Hematopoietic multipotent progenitor cell treated with erythropoietin and hydrocortisone succinate and interleukin-3 and kit ligand, for 17 days (in vitro differentiated cells): Measurements from ENCODE around the gene TLR4.

Experiments
- DNase-seq: peaks from one replicate; pipeline ENCODE4 v3.0.0-alpha.2; 2015; ENCODE audit warnings: low spot score

The TLR4 gene

DNA sequence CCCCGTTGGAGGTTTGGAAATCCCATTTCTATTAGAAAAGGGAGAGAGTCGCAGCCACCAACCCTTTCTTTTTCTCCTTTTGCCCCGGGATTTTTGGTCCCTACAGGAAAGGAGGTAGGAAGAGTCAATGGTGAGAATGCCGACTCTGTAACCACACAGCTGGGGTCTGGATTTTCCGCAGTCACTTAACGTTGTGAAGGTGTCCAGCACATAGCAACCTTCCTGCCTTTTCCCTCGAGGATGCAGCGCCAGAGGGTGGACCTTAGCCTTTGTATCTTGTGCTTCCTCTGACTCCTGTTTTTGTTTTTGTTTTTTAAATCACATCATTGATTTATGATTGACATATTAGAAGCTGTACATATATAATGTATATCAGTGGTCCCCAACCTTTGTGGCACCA is 41.4 kb downstream of the TLR4 start:
- no peak for DNase-seq

GRCh38 chr9:117746263-117746662 is 42.1 kb downstream of the TLR4 start:
- no peak for DNase-seq

- no peak for DNase-seq
Measured at GRCh38 chr9:117747386-117747970, 43.3 kb downstream of the TLR4 start.

DNA sequence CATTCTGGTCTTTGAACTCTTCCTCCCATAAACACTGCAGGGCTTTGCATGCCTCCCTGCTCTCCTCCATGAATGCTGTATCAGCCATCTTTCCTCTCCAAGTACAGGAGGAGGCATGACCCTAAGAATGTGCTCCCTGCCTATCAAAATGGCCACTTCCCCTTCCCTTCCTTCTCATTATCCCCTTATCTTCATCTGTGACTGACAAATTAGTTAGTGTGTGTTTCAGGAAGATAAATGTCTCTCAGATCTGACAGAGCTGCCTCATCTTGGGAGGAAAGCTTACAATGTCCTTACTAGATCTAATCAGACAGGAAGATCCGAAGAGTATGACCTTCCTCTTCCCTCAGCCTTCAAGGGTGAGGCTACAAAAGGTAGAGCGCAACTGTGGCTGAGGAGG is 46.2 kb downstream of the TLR4 start:
- DNase-seq: no peak

DNA sequence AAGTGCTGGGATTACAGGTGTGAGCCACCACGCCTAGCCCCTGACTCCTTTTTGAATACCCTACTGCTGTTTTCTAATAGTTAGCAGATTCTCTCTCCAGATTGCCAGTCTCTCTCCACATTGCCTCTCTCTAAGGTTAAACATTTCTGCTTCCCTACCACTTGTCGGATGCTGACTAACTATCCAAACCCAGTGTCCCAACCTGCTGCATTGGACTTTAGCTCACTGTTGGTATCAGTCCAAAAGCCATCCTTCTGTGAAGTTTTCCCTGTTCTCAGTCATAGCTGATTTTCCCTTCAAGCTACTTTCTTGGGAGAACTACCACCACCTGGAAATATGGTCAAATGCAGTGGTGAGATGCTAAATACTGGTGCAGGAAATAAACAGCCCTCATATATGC is 48.7 kb downstream of the TLR4 start:
- no peak for DNase-seq

GRCh38 chr9:117757561-117758190 is 53.5 kb downstream of the TLR4 start:
- DNase-seq: no peak

GRCh38 chr9:117763314-117763713 is 59.1 kb downstream of the TLR4 start:
- DNase-seq: no peak

- DNase-seq: no peak
Measured at GRCh38 chr9:117768750-117769395, 64.7 kb downstream of the TLR4 start.

DNA sequence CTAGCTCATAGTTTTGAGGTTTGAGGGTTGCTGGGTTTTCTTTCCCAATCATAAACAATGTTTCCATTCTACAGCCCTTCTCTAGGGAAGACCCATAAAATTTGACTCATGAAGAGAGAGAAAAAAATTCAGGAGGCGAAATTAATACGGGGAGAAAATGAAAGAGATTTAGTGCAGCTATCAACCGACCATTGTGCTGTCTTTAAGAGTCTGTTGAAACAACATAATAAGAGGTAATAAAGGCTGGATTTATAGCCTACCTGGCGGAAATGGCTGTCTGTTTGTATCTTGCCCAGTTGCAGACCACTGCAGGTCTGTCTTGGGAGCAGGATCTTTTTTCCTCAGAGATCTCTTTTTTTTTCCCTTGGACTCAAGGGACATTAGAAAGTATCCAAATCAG is 66.9 kb downstream of the TLR4 start:
- DNase-seq: no peak

GRCh38 chr9:117772960-117773359 is 68.8 kb downstream of the TLR4 start:
- DNase-seq: no peak
